MCF 10A (cell line): ENCODE results near the gene PPP1R13L. TPM values are rescaled to one million over a fixed set of nuclear protein-coding genes. Genes with fewer than 3 reads are reported as not detected.

ENCODE experiments used
- BruUV-seq: library from RNA; stranded (reverse); fragments of 400-500 nt; replicated peaks from 2 replicates; lab custom pipeline; 2021; lab: Mats Ljungman, UMichigan
- CTCF ChIA-PET: fragments of 300-600 bp; sonication (Branson Sonifier 250); formaldehyde crosslinking; extraction: SDS; loops from one replicate; lab custom pipeline; 2021; ENCODE audit warnings: antibody characterized with exemption, inconsistent platforms; lab: Yijun Ruan, JAX
- POLR2A ChIA-PET: fragments of 300-600, 350-650 bp; sonication (Branson Sonifier 250); formaldehyde crosslinking; extraction: SDS; loops from one replicate; lab custom pipeline; 2020; ENCODE audit warnings: antibody characterized with exemption, inconsistent platforms; lab: Yijun Ruan, JAX
- DNase-seq: peaks from one replicate; pipeline ENCODE4 v3.0.0-alpha.2; 2018; ENCODE audit not compliant: unreplicated experiment
- H3K27ac Mint-ChIP-seq: one replicate; pipeline ENCODE4 v1.8.0; 2022; ENCODE audit warnings: mild to moderate bottlenecking, low read depth, mixed read lengths; ENCODE audit not compliant: unreplicated experiment
- H3K27me3 Mint-ChIP-seq: one replicate; pipeline ENCODE4 v1.8.0; 2022; ENCODE audit warnings: mixed read lengths; ENCODE audit not compliant: insufficient read depth, unreplicated experiment
- H3K36me3 Mint-ChIP-seq: one replicate; pipeline ENCODE4 v1.8.0; 2022; ENCODE audit warnings: mild to moderate bottlenecking, moderate library complexity, mixed read lengths; ENCODE audit not compliant: insufficient read depth, unreplicated experiment
- H3K4me1 Mint-ChIP-seq: one replicate; pipeline ENCODE4 v1.8.0; 2022; ENCODE audit warnings: mixed read lengths; ENCODE audit not compliant: insufficient read depth, unreplicated experiment
- H3K4me3 Mint-ChIP-seq: one replicate; pipeline ENCODE4 v1.8.0; 2022; ENCODE audit warnings: mild to moderate bottlenecking, moderate library complexity, mixed read lengths; ENCODE audit not compliant: unreplicated experiment
- H3K9me3 Mint-ChIP-seq: one replicate; pipeline ENCODE4 v1.8.0; 2022; ENCODE audit warnings: mixed read lengths; ENCODE audit not compliant: unreplicated experiment
- intact Hi-C: fragments of 100-400 bp; cut with micrococcal nuclease; formaldehyde crosslinking; loops from 2 replicates; pipeline ENCODE4 v1.14.1; 2022
- total RNA-seq: library from RNA; stranded (reverse); gene quantifications from 2 replicates; pipeline ENCODE4 v1.2.3, GENCODE V29; 2022
- TF ChIP-seq, protein P1 (sequence below): fragments of 200-600 bp; IDR thresholded peaks from one replicate; pipeline ENCODE4 v1.8.0; 2022; ENCODE audit warnings: antibody characterized with exemption, mild to moderate bottlenecking; ENCODE audit not compliant: unreplicated experiment

Gene PPP1R13L
- total RNA-seq, 1 experiment from 2014 or later: 161 TPM

DNA sequence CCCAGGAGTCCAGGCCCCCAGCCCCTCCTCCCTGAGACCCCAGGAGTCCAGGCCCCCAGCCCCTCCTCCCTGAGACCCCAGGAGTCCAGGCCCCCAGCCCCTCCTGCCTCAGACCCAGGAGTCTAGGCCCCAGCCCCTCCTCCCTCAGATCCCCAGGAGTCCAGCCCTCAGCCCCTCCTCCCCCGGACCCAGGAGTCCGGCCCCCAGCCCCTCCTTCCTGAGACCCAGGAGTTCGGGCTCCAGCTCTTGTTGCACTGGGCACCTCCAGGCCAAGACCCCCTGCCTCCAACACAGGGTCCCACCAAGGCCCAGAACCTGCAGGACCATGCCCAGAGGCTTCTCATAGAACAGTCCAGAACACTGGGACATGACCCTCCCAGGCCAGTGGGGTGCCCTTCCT, 15.0 kb upstream of the PPP1R13L start:
- DNase-seq: no peak
- Mint-ChIP-seq H3K36me3 (peaks cover 62% of the 10 kb centered on the region), H3K4me1 (peaks cover 29% of the 10 kb centered on the region), H3K4me3 (no peak overlapping the region), H3K27me3 (no peaks in the 10 kb centered on the region), H3K27ac (no peak overlapping the region), H3K9me3 (no peaks in the 10 kb centered on the region)
- intact Hi-C loops: no loop called here
- CTCF ChIA-PET: interaction anchor here (0.6 kb wide), 2 partner anchors 49 to 1349 kb away, joined by 3 read pairs; no protein-coding TSS in a partner anchor
- POLR2A ChIA-PET: interaction anchor here (0.6 kb wide), 1 partner anchor 16 kb away, joined by 3 read pairs; no protein-coding TSS in a partner anchor
- TF ChIP-seq, protein P1, sequence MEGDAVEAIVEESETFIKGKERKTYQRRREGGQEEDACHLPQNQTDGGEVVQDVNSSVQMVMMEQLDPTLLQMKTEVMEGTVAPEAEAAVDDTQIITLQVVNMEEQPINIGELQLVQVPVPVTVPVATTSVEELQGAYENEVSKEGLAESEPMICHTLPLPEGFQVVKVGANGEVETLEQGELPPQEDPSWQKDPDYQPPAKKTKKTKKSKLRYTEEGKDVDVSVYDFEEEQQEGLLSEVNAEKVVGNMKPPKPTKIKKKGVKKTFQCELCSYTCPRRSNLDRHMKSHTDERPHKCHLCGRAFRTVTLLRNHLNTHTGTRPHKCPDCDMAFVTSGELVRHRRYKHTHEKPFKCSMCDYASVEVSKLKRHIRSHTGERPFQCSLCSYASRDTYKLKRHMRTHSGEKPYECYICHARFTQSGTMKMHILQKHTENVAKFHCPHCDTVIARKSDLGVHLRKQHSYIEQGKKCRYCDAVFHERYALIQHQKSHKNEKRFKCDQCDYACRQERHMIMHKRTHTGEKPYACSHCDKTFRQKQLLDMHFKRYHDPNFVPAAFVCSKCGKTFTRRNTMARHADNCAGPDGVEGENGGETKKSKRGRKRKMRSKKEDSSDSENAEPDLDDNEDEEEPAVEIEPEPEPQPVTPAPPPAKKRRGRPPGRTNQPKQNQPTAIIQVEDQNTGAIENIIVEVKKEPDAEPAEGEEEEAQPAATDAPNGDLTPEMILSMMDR: no peak
- BruUV-seq: no TSS peak

DNA sequence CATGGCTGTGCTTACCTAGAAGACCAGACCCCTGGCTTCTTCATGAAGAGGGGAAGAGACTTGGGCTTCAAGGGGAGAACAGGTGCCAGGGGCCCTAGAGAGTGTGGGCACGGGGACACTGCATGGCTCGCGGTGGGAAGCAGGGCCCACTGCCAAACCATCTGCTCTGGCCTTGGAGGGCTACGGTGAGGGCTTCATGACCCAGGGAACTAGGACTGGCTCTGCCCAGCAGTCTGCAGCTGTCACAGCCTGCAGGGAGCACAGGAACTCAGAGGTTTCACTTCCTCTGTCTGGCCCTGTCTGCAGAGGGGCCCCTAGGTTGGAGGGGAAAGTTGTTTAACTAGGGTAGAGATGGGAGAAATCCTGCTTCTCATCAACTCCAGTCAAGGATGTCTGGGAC, 14.5 kb upstream of the PPP1R13L start:
- H3K4me3 Mint-ChIP-seq: no peak overlapping the region
- H3K4me1 Mint-ChIP-seq: peaks cover 29% of the 10 kb centered on the region
- no peak for DNase-seq
- H3K9me3 Mint-ChIP-seq: no peaks in the 10 kb centered on the region
- no peak overlapping the region for H3K27ac Mint-ChIP-seq
- POLR2A ChIA-PET: interaction anchor here (0.6 kb wide), 1 partner anchor 15 kb away, joined by 3 read pairs; no protein-coding TSS in a partner anchor
- BruUV-seq: no TSS peak
- intact Hi-C loops: no loop called here
- TF ChIP-seq, protein P1: no peak
- CTCF ChIA-PET: no interaction called here
- no peaks in the 10 kb centered on the region for H3K27me3 Mint-ChIP-seq
- H3K36me3 Mint-ChIP-seq: peaks cover 67% of the 10 kb centered on the region

- no TSS peak for BruUV-seq
- Mint-ChIP-seq H3K9me3 (no peaks in the 10 kb centered on the region), H3K4me1 (peaks cover 29% of the 10 kb centered on the region), H3K27ac (no peak overlapping the region), H3K4me3 (no peak overlapping the region), H3K27me3 (no peaks in the 10 kb centered on the region), H3K36me3 (peaks cover 73% of the 10 kb centered on the region)
- ChIA-PET POLR2A (no interaction called here), CTCF (no interaction called here)
- TF ChIP-seq, protein P1: no peak
- DNase-seq: no peak
- intact Hi-C loops: no loop called here
Measured at GRCh38 chr19:45418802-45419201, 13.9 kb upstream of the PPP1R13L start.

DNA sequence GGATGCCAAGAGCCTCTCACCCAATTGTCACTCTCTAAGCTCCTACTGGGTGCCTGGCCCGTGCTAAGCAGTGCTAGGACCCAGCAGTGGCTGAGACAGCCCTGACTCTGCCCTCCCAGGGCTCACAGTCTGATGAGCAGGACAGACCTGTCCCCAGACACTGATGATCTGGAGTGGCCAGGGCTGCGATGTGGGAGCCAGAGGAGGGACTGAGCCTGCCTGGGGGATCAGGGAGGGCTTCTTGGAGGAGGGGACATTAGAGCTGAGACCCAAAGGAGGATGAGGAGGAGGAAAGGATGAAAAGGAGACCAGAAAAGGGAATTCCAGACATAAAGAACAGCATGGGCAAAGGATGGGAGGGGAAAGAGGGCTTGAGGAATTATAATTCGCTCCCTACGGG, 12.3 kb upstream of the PPP1R13L start:
- ChIA-PET POLR2A (interaction anchor here (2.4 to 5.8 kb wide), 2 partner anchors 10 to 14 kb away, joined by 10 to 43 read pairs; partner anchors contain the start of gene PPP1R13L), CTCF (interaction anchor here (0.6 to 0.8 kb wide), 2 partner anchors 14 to 61 kb away, joined by 3 read pairs; no protein-coding TSS in a partner anchor)
- TF ChIP-seq, protein P1: no peak
- Mint-ChIP-seq H3K27ac (no peak overlapping the region), H3K36me3 (peaks cover 88% of the 10 kb centered on the region), H3K9me3 (no peaks in the 10 kb centered on the region), H3K4me1 (peaks cover 15% of the 10 kb centered on the region), H3K27me3 (no peaks in the 10 kb centered on the region), H3K4me3 (no peak overlapping the region)
- no peak for DNase-seq
- BruUV-seq: no TSS peak
- intact Hi-C loops: no loop called here
